ENCODE measurements around the gene SMIM45.
"Not testable (repeated sequence)": the region's sequence is repeated elsewhere in the genome, so short reads cannot be mapped to it uniquely, and the experiment has no call there.

Gene SMIM45

DNA sequence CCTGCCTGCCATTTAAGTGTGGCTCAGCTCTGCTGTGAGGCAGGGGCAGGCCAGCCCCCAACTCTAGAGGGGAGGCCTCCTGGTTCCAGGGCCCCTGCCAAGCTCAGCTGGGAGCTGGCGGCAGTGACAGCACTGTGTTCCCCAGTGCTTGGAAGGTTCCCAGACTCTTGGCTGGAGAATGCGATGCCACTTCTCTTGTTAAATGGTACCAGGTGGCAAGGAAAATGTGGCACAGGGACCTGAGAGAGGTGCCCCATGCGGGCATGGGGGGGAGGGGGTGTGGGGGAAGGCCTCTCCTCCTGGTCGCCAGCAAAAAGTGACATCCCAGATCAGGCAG lies 17.0 kb upstream of the SMIM45 start:
- no peak for DNase-seq (ENCODE audit: low spot score)

DNA sequence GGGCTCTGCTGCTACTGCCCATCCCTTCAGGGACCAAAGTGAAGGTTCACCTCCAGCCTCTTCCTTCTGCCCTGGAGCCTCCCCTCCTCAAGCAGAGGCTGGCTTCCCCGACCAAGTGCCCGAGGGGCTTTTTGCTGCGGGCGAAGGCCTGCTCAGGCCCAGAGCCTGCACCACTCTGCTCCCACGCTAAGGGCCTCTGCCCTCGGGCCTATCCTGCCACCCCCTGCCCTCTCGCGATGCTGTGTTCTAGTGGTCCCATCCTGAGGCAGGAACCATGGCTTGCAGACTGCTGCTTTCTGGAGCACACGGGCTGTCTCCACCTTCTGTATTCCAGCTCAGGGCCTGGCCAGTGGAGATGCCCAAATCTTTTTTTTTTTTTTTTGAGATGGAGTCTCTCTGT lies 16.4 kb upstream of the SMIM45 start:
- DNase-seq (ENCODE audit: low spot score), result no peak

- DNase-seq (ENCODE audit: low spot score), result no peak
These were observed 15.1 kb upstream of the SMIM45 start for GRCh38 chr22:41936894-41937169.

DNA sequence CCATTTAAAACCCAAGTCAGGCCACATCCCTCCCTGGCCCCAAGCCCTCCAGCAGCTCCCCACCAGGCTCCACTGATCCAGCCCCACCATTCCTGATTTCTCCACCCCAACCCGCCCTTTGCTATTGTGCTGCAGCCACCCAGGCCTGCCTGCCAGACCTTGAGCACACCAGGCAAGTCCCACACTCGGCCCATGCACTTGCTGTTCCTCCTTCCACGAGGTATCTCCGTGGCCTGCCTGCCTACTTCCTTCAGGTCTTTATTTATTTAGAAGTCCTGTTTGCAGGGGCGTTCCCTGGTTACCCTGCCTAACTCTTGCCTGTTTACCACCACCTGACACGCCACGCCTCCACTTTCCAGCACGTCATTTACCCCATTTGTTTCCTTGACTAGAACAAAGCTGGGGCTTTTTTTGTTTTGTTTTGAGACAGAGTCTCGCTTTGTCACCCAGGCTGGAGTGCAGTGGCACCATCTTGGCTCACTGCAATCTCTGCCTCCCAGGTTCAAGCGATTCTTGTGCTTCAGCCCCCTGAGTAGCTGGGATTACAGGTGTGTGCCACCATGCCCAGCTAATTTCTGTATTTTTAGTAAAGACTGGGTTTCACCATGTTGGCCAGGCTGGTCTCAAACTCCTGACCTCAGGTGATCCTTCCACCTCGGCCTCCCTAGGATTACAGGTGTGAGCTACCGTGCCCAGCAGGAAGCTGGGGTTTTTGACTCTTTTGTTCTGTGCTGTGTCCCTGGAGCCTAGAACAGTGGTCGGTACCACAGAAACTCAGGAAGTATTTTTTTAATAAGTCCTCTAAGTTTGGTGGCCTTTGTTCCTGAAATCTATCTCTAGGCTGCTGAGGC lies 11.7 kb upstream of the SMIM45 start:
- no peak for DNase-seq (ENCODE audit: low spot score)

DNA sequence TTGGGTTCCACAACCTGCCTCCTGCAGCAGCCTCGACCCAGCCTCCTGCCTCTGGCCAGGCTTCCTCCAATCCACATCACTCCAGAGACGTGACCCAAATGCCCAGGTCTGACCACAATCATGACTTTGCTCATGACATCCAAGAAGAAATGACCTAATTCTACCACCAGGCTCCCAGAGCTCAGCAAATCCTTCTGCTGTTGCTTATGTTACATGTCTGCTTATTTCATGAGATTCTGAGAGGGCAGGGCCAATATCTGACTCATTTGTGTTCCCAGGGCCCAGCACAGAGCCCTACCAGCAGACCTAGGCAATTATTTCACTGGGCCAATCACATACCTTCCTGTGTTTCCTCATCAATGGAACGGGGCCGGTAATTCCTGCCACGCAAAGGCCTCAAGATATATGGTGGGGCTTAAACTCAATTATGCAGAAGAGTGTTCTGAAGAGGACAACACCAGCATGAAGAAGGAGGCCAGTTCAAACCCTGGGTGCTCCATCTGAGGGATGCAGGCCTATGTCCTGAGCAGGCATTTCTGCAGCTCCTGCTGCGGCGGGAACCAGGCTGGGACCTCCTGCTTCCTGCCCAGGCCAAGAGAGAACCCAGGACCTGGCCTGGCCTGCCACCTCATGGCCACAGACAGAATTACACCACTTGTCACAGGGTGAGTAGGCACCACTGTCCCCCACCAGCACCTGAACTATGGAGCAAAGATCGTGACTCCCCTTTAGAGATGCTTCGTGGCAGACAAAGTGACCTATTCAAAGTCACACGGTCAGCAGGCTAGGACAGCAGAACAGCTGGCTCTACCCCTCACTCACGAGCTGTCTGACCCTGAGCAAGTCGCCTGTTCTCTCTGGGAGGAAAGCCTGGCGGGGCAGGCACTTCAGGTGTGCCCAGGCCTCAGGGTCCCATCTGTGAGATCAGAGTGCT lies 10.9 kb upstream of the SMIM45 start:
- DNase-seq (ENCODE audit: low spot score), result peak; percentile 89

GRCh38 chr22:41943661-41944209 lies 8.2 kb upstream of the SMIM45 start:
- DNase-seq (ENCODE audit: low spot score), result no peak

DNA sequence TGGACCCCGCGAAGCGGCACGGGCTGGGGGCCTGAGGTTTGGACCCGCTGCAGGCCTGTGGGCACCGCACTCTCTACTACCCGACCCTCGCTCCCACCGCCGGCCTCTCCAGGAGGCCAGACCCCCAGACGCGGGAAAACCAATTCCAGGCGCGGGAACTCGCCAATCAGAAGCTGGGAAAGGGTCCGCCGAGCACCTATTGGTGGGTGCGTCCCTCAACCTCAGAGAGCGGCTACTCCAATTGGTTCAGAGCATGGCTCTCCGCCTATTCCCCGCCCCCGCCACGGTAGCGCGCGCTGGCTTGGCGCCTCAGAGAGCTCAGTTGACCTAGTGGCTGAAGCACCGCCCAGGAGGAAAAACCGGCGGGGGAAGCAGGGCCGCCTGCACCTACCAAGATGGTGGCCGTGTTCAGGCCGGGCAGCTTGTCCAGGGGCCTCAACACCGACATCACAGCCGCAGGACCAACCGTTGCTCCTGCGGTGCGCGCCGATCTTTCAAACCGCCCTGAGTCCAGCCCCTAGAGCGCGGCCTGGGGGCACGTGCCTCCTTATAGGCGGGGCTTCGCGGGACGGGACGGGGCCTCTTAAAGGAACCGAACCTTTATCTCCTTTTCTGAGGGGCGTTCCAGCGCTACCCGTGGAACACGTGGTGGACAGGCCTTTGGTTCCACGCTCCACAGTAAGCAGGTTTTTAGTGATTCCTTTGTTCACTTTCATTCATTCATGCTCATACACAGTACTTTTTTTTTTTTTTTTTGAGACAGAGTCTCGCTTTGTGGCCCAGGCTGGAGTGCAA lies 5.1 kb upstream of the SMIM45 start, which contains the start of gene CENPM:
CENPM (minus strand) TSS at position 524 of the 795 bp plus-strand sequence; CDS start at position 448, 76 bp downstream.
- DNase-seq (ENCODE audit: low spot score), result peak; percentile 96

- DNase-seq (ENCODE audit: low spot score), result no peak
These were observed 4.4 kb upstream of the SMIM45 start for GRCh38 chr22:41947424-41948080.

DNA sequence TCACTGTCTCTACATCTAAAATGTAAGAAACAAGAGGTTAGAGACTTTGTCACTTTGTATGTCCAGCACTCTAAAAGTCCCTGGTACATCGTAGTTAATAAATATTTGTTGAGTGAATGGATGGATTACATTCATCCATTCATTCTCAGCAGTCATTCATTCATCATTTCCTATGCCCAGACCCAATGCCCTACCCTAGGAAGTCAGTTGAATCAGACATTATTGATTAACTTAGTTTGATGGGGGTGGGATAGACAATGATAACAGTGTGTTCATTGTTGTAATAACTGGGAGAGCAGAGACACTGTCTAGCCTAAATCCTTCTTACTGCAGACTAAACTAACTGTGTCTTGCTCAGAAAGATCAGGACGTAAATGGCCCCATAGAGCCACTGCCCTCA lies 3.8 kb upstream of the SMIM45 start:
- DNase-seq (ENCODE audit: low spot score), result no peak

DNA sequence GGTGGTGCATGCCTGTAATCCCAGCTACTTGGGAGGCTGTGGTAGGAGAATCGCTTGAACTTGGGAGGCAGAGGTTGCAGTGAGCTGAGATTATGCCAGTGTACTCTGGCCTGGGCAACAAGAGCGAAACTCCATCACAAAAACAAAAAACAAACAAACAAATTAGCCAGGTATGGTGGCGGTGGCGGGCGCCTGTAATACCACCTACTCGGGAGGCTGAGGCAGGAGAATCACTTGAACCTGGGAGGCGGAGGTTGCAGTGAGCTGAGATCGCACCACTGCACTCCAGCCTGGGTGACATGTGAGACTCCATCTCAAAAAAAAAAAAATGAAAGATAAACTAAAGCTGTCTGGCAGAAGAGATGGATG lies 3.0 kb upstream of the SMIM45 start:
- DNase-seq (ENCODE audit: low spot score), result not testable (repeated sequence)

GRCh38 chr22:41949297-41949965 lies 2.5 kb upstream of the SMIM45 start:
- no peak for DNase-seq (ENCODE audit: low spot score)

- no peak for DNase-seq (ENCODE audit: low spot score)
These were observed 763 bp downstream of the SMIM45 start for GRCh38 chr22:41952713-41953112.

DNA sequence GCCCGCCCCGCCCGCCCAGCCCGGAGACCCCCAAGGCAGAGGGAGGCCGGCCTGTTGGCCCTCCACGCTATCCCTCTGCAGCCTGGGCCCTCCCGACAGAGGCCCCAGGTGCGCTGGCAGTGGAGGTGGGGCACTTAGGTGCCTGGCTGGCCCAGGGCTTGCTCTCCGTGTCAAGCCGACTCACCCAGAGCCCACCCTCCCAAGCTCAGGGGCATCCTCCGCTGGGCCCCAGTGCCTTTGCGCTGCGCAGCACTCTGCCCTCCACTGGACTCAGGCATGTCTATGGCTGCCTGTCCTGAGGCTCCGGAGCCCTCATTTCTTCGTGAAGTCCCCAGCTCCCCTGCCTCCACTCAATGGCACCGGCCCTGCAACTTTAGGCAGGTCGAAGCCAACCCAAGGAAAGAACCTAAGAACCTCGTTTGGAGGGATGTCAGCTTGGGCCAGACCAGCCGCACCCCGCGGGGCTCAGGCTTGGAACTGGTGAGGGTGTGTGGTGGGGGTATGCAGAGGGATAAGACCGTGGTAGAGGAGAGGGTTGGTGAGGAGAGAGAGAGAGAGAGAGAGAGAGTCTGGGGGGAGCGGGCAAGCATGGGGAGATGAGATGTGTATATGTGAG lies 6.1 kb downstream of the SMIM45 start:
- no peak for DNase-seq (ENCODE audit: low spot score)

DNA sequence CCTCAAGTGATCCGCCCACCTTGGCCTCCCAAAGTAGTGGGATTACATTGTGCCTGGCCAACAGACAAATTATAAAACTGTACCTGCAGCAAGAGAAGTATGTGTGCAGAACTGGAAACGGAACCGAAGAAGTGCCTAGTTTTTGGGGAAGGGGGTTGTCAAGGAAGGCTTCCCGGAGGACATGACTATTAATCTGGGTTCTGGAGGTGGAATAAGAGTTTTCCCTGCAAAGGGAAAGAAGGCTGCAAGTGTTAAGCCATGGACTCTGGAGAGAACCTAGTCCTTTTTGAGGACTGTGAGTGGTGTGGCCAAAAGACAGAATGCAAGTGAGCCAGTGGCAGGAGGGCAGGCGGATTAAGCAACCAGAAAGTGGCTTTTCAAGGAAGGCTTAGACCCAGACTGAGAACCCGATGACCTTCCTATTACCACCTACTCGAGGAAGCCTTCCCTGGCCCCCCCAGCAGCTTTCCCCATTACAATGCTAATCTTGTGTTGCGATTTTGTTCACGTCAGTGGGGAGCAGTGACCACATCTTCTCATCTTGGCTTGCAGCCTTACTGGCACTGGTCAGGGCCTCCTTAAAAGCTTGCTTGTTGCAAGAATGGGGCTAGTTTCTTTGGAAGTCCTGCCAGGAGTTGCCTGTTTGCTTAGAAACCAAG lies 11.6 kb downstream of the SMIM45 start:
- DNase-seq (ENCODE audit: low spot score), result no peak

GRCh38 chr22:41964112-41964491 lies 12.2 kb downstream of the SMIM45 start:
- DNase-seq (ENCODE audit: low spot score), result no peak

- DNase-seq (ENCODE audit: low spot score), result no peak
These were observed 14.3 kb downstream of the SMIM45 start for GRCh38 chr22:41966225-41966606.

GRCh38 chr22:41966607-41967240 lies 14.8 kb downstream of the SMIM45 start:
- peak; percentile 47 for DNase-seq (ENCODE audit: low spot score)

DNA sequence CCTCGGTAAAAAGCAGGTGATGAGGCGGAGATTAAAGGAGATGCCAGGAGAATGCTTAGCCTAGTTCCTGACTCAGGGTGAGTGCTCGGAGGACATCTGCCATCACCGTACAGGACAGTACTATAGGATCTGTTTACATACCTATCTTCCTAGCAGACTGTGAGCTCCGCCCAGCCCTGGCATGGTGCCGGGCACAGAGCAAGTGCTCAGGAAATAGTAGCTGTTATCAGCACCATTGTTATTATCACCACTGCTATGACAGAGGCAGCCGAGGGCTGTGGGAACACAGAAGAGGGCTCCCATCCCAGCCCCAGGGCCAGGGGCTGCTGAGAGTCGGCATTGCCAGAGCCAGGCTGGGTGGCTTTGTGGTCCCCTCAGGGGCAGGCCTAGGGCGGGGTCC lies 16.7 kb downstream of the SMIM45 start:
- DNase-seq (ENCODE audit: low spot score), result no peak

DNA sequence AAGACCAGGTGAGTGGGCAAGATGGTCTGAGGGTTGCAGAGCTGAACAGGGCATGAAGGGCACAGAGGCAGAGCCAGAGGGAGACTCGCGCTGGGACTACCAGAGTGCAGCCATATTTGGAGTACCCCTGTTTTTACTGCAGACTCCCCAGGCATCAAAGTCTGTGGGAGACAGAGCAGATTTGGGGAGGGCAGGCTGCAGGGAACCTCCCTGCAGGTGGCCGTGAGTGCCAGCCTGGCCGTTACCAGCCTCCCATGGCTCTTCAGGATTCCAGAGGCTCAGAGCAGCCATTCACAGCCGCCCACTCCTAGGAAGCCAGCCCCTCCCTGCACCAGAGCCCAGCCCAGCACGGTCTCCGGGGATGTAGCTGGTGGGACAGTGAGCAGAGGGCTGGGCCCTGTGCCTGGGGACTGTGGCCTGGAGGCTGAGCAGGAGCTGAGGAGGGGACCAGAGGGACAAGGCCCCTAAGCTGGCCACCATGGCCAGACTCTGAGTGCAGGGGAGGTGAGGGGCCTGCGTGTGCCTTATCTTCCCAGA lies 17.2 kb downstream of the SMIM45 start, which contains the start of gene SEPTIN3:
SEPTIN3 (plus strand) TSS at position 334 of the 537 bp plus-strand sequence. CDS start 2,050 bp downstream, outside the sequence.
- no peak for DNase-seq (ENCODE audit: low spot score)

Measured in HuH-7 (cell line).